CD4-positive, alpha-beta memory T cell (primary cell): Measurements from ENCODE around the gene PYY. TPM values are rescaled to one million over a fixed set of nuclear protein-coding genes. Genes with fewer than 3 reads are reported as not detected.
A peak's percentile ranks its signal among the peaks of the same experiment; 100 is the strongest.

Experiments
- CTCF ChIA-PET: fragments of 350-600 bp; sonication (Branson Sonifier 250); formaldehyde crosslinking; loops from one replicate; lab custom pipeline; 2021; ENCODE audit warnings: inconsistent platforms; ENCODE audit not compliant: partially characterized antibody; lab: Charles Lee
- POLR2A ChIA-PET: fragments of 350-600 bp; sonication (Branson Sonifier 250); formaldehyde crosslinking; loops from one replicate; lab custom pipeline; 2021; ENCODE audit not compliant: partially characterized antibody; lab: Charles Lee
- DNase-seq, 5 donors: peaks; one replicate each; pipeline versions ENCODE4 v3.0.0 to v3.0.0-alpha.2; 2020 to 2022; ENCODE audit warnings: mixed read lengths in 1 of 5
- H3K27ac ChIP-seq: one replicate; pipeline ENCODE4 v1.7.0; 2013; ENCODE audit warnings: low read depth, low read length
- H3K27me3 ChIP-seq: 2 replicates; pipeline ENCODE4 v1.7.0; 2013; ENCODE audit warnings: mild to moderate bottlenecking, low read length, moderate library complexity; ENCODE audit not compliant: insufficient read depth
- H3K36me3 ChIP-seq: 2 replicates; pipeline ENCODE4 v1.7.0; 2013; ENCODE audit warnings: mild to moderate bottlenecking, low read length, moderate library complexity; ENCODE audit not compliant: insufficient read depth
- H3K4me1 ChIP-seq: 2 replicates; pipeline ENCODE4 v1.7.0; 2013; ENCODE audit warnings: mild to moderate bottlenecking, low read length, moderate library complexity; ENCODE audit not compliant: insufficient read depth
- H3K4me3 ChIP-seq, 2 donors: one replicate each; pipeline ENCODE4 v1.7.0; 2013; ENCODE audit warnings: low read length in 2 of 2, mild to moderate bottlenecking in 1 of 2
- H3K9me3 ChIP-seq, 2 donors: one replicate each; pipeline ENCODE4 v1.7.0; 2013; ENCODE audit warnings: low read length in 2 of 2, control low read depth in 1 of 2; ENCODE audit not compliant: control insufficient read depth in 1 of 2
- H3K27ac Mint-ChIP-seq, 7 donors: one replicate each; pipeline ENCODE4 v1.8.0; 2020 to 2021; ENCODE audit warnings: mixed read lengths in 7 of 7, mild to moderate bottlenecking in 6 of 7, inconsistent platforms in 3 of 7, moderate library complexity in 3 of 7
- H3K27me3 Mint-ChIP-seq, 2 donors: one replicate each; pipeline ENCODE4 v1.8.0; 2020 to 2021; ENCODE audit warnings: mixed read lengths in 2 of 2
- H3K36me3 Mint-ChIP-seq, 2 donors: one replicate each; pipeline ENCODE4 v1.8.0; 2020 to 2021; ENCODE audit warnings: mixed read lengths in 2 of 2, inconsistent platforms in 1 of 2, mild to moderate bottlenecking in 1 of 2
- H3K4me1 Mint-ChIP-seq, 4 donors: one replicate each; pipeline ENCODE4 v1.8.0; 2020 to 2021; ENCODE audit warnings: mixed read lengths in 4 of 4, mild to moderate bottlenecking in 1 of 4
- H3K4me3 Mint-ChIP-seq, 8 donors: one replicate each; pipeline ENCODE4 v1.8.0; 2020 to 2021; ENCODE audit warnings: mixed read lengths in 8 of 8, mild to moderate bottlenecking in 7 of 8, moderate library complexity in 6 of 8, inconsistent platforms in 3 of 8
- H3K9me3 Mint-ChIP-seq, 8 donors: one replicate each; pipeline ENCODE4 v1.8.0; 2020 to 2021; ENCODE audit warnings: mixed read lengths in 8 of 8, mild to moderate bottlenecking in 5 of 8, inconsistent platforms in 3 of 8, moderate library complexity in 1 of 8
- intact Hi-C: fragments of 100-400 bp; cut with micrococcal nuclease; formaldehyde crosslinking; loops from one replicate; pipeline ENCODE4 v1.15.1; 2023
- polyA plus RNA-seq, 2 donors: library from polyadenylated mRNA; unstranded; fragments of 300-500 nt; fragmentation: Illumina TruSeq; gene quantifications; one replicate each; pipeline ENCODE4 v1.2.3, GENCODE V29; 2021
- total RNA-seq, 2 experiments: library from RNA; stranded (reverse); gene quantifications; one replicate each; pipeline ENCODE4 v1.2.3, GENCODE V29; 2021

Gene PYY
- total RNA-seq (not detected), polyA plus RNA-seq (not detected)

DNA sequence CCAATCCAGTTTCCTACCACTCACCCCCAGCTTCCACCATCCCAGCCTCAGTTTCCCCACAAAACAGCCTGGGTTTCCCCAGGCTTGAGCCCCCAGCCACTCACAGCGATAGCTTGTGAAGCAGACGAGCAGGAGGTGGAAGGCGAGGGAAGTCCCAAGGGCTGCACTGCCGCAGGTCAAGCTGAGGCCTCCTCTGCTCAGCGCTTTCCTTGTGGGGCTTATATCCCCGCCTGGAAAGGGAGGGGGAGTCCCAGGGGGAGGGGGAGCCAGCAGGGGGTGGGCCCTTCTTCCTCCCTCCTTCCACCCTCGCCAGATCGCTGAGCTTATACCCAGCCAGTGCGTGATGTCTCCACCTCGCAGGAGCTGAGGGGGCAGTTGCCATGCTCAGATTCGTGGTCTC is at the start of gene PYY:
PYY (minus strand) TSS at position 195 of the 400 bp plus-strand sequence. CDS start 457 bp downstream, outside the sequence.
- peaks cover 27 to 38% of the 10 kb centered on the region in 2 donors for H3K27me3 Mint-ChIP-seq
- H3K9me3 Mint-ChIP-seq, result peaks cover 0 to 2% (median 0%) of the 10 kb centered on the region in 8 donors
- H3K27ac ChIP-seq, result no peak within 1 kb of the TSS
- no peak for DNase-seq
- peaks cover 6% of the 10 kb centered on the region for H3K27me3 ChIP-seq
- H3K36me3 Mint-ChIP-seq, result no peaks in the 10 kb centered on the region
- H3K36me3 ChIP-seq, result no peaks in the 10 kb centered on the region
- no peak within 1 kb of the TSS for H3K27ac Mint-ChIP-seq
- H3K4me3 Mint-ChIP-seq, result peak within 1 kb of the TSS in 4 of 8 donors; percentile 17 to 48 (median 44)
- intact Hi-C loops, result no loop called here
- peaks cover 9% of the 10 kb centered on the region for H3K4me1 ChIP-seq
- no peaks in the 10 kb centered on the region for H3K9me3 ChIP-seq
- CTCF ChIA-PET, result no interaction called here
- peaks cover 0 to 8% (median 3%) of the 10 kb centered on the region in 4 donors for H3K4me1 Mint-ChIP-seq
- H3K4me3 ChIP-seq, result no peak within 1 kb of the TSS
- POLR2A ChIA-PET, result no interaction called here

DNA sequence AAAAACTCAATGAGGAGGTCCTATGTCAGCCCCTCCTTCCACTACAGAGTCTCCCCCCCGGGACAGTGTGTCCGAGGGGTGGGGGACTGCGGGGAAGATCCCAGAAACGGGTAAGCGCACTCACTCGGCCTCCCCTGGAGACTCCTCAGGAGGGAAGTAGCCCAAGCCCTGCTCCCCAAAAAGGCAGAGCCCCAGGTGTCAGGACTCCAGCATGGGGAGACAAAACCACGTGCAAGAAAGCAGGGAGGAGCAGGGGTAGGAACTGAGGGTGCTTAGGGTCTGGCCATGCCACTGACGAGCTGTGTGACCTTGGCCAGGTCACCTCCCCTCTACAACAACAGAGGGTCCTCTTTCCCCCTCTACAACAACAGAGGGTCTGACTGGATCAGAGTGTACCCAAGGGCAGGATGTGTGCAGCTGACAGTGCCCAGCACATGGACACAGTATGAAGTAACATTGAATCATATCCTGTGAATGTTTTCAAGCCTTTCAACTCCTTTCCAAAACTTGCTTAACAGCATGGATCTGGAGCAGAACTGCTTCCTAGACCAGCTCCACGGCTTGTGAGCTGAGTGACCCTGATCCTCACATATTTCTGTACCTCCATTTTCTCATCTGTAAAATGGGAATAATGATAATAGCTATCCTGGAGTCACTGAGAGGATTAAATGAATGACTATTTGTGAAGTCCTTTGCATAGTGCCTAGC is 48.6 kb upstream of the PYY start:
- Mint-ChIP-seq H3K36me3 (peaks cover 0 to 2% of the 10 kb centered on the region in 2 donors), H3K9me3 (no peaks in the 10 kb centered on the region), H3K27me3 (peaks cover 0 to 1% of the 10 kb centered on the region in 2 donors), H3K27ac (no peak overlapping the region), H3K4me1 (peaks cover 0 to 15% (median 10%) of the 10 kb centered on the region in 4 donors), H3K4me3 (no peak overlapping the region)
- DNase-seq, result no peak
- Histone ChIP-seq H3K4me1 (peaks cover 19% of the 10 kb centered on the region), H3K27ac (no peak overlapping the region), H3K36me3 (no peaks in the 10 kb centered on the region), H3K4me3 (no peak overlapping the region), H3K9me3 (no peaks in the 10 kb centered on the region), H3K27me3 (no peaks in the 10 kb centered on the region)
- POLR2A ChIA-PET, result no interaction called here
- CTCF ChIA-PET, result interaction anchor here (1.1 kb wide), 2 partner anchors 8 to 21 kb away, joined by 3 read pairs; no protein-coding TSS in a partner anchor
- intact Hi-C loops, result no loop called here

DNA sequence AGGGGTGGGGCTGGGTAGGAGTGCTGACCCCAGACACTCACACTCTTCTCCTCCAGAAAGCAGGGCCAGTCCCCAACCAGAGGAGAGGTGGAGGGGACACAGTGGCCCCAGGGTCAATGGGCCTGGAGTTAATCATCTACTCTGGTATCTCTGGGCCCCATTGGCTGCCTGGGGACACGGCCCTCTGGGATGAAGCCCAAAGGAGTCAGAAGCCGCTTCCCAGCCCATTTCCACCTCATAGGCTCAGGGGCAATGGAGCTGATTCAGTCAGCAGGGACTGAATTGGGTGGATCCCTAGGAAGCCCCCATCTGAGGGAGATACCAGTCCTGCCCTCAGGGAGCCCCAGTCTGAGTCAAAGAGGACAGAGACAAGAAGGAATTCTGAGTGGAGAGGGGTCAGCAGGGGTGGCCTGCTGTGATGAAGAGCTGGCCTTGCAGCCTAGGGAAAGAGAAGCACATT is 47.8 kb upstream of the PYY start:
- Histone ChIP-seq H3K9me3 (no peaks in the 10 kb centered on the region), H3K4me1 (peaks cover 15% of the 10 kb centered on the region), H3K27me3 (no peaks in the 10 kb centered on the region), H3K27ac (no peak overlapping the region), H3K4me3 (no peak overlapping the region), H3K36me3 (no peaks in the 10 kb centered on the region)
- peak overlapping the region in 1 of 8 donors; percentile 20 for H3K4me3 Mint-ChIP-seq
- H3K27me3 Mint-ChIP-seq, result no peaks in the 10 kb centered on the region
- intact Hi-C loops, result no loop called here
- CTCF ChIA-PET, result no interaction called here
- POLR2A ChIA-PET, result no interaction called here
- no peak for DNase-seq
- H3K9me3 Mint-ChIP-seq, result no peaks in the 10 kb centered on the region
- no peaks in the 10 kb centered on the region for H3K36me3 Mint-ChIP-seq
- H3K27ac Mint-ChIP-seq, result peak overlapping the region in 2 of 7 donors; percentile 15 to 80
- peaks cover 0 to 12% (median 7%) of the 10 kb centered on the region in 4 donors for H3K4me1 Mint-ChIP-seq

DNA sequence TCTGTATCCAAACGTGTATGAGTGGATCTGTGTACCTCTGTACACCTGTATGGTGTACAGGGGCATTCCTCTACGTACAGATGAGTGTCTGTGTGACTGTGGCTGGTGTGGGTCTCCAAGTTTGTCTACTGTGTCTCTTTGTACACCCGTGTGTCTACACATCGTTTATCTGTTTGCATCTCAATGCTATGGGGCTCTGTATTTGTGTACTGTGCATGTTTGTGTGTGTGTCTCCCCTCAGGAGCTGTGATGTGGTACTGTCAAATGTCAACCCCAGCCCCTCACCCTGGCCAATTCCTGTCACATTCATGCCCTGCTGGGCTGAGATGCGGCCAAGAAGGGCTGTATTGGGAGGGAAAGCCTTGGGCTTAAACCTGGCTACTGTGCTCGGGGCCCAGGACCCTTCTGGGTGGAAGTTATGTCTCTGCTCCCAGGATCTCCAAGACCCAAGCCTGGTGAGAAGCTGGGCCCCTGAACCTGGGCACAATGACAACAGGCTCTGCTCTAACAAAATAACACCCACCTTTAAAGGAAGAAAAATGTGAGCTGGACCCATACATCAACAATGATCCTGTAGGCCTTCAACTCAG is 47.2 kb upstream of the PYY start:
- no peak overlapping the region for H3K27ac ChIP-seq
- peaks cover 10% of the 10 kb centered on the region for H3K4me1 ChIP-seq
- no peaks in the 10 kb centered on the region for H3K9me3 ChIP-seq
- no peaks in the 10 kb centered on the region for H3K36me3 Mint-ChIP-seq
- no peak overlapping the region for H3K27ac Mint-ChIP-seq
- peaks cover 2% of the 10 kb centered on the region in 2 donors for H3K27me3 Mint-ChIP-seq
- H3K4me1 Mint-ChIP-seq, result peaks cover 0 to 7% (median 1%) of the 10 kb centered on the region in 4 donors
- no peak overlapping the region for H3K4me3 Mint-ChIP-seq
- H3K4me3 ChIP-seq, result no peak overlapping the region
- H3K27me3 ChIP-seq, result no peaks in the 10 kb centered on the region
- H3K36me3 ChIP-seq, result no peaks in the 10 kb centered on the region
- no peak for DNase-seq
- POLR2A ChIA-PET, result no interaction called here
- intact Hi-C loops, result no loop called here
- H3K9me3 Mint-ChIP-seq, result no peaks in the 10 kb centered on the region
- CTCF ChIA-PET, result no interaction called here

DNA sequence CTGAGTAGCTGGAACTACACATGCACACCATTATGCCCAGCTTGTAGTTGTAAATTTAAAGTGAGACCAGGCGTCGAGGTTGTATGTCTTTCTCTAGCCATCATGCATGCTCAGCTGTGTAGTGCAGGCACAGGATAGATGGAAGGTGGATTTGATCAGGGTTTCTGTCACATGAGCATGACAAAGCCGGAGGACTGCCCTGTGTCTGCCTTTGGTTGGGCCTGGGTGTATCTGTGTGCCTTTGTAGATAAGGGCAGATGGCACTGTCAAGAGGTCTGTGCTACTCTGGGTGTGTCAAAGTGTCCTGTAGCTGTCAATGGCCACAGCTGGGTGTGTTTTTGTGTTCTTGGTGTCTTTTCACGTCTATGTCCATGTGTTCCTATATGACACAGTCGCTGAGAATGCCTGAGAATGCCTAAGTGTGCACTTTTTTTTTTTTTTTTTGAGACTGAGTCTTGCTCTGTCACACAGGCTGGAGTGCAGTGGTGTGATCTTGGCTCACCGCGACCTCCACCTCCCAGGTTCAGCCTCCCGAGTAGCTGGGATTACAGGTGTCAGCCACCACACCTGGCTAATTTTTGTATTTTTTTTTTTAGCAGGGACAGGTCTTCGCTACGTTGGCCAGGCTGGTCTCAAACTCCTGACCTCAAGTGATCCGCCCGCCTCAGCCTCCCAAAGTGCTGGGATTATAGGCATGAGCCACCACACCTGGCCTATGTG is 46.6 kb upstream of the PYY start:
- intact Hi-C loops, result no loop called here
- H3K27ac Mint-ChIP-seq, result no peak overlapping the region
- CTCF ChIA-PET, result no interaction called here

DNA sequence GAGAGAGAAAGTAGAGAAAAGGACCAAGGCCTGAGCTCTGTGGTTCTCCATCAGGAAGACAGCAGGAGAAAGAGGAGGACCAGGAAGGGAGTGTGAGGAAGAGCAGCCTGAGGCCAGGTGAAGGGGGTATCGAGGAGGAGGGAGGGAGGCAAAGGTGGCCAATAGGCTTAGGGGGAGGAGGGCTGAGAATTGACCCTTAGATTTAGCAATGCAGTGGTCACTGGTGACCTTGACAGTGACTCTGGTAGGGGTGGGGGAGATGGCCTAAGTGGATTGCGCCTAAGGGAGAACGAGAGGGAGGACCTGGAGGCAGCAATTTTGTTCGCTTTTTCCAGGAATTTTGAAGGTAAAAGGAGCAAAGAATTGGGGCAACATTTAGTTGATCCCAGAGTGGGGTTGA is 45.3 kb upstream of the PYY start:
- H3K4me3 ChIP-seq, result no peak overlapping the region
- H3K27me3 ChIP-seq, result peaks cover 3% of the 10 kb centered on the region
- Mint-ChIP-seq H3K4me1 (peaks cover 0 to 3% (median under 1%) of the 10 kb centered on the region in 4 donors), H3K9me3 (no peaks in the 10 kb centered on the region), H3K36me3 (no peaks in the 10 kb centered on the region), H3K4me3 (no peak overlapping the region), H3K27me3 (peaks cover 8 to 9% of the 10 kb centered on the region in 2 donors), H3K27ac (peak overlapping the region in 1 of 7 donors; percentile 81)
- intact Hi-C loops, result no loop called here
- no peaks in the 10 kb centered on the region for H3K36me3 ChIP-seq
- H3K9me3 ChIP-seq, result no peaks in the 10 kb centered on the region
- H3K4me1 ChIP-seq, result peaks cover 10% of the 10 kb centered on the region
- no peak for DNase-seq
- ChIA-PET CTCF (interaction anchor here (1.5 kb wide), 1 partner anchor 55 kb away, joined by 4 read pairs; no protein-coding TSS in a partner anchor), POLR2A (no interaction called here)
- H3K27ac ChIP-seq, result no peak overlapping the region

More for the DNA sequence above, 46.6 kb upstream of the PYY start:
- no peak for DNase-seq
- Mint-ChIP-seq H3K27me3 (peaks cover 3 to 4% of the 10 kb centered on the region in 2 donors), H3K4me1 (peaks cover 0 to 3% (median 0%) of the 10 kb centered on the region in 4 donors), H3K36me3 (no peaks in the 10 kb centered on the region), H3K9me3 (no peaks in the 10 kb centered on the region), H3K4me3 (no peak overlapping the region)
- no peaks in the 10 kb centered on the region for H3K9me3 ChIP-seq
- H3K4me1 ChIP-seq, result peaks cover 6% of the 10 kb centered on the region
- POLR2A ChIA-PET, result no interaction called here
- H3K27ac ChIP-seq, result no peak overlapping the region
- no peaks in the 10 kb centered on the region for H3K36me3 ChIP-seq
- no peaks in the 10 kb centered on the region for H3K27me3 ChIP-seq
- H3K4me3 ChIP-seq, result no peak overlapping the region

DNA sequence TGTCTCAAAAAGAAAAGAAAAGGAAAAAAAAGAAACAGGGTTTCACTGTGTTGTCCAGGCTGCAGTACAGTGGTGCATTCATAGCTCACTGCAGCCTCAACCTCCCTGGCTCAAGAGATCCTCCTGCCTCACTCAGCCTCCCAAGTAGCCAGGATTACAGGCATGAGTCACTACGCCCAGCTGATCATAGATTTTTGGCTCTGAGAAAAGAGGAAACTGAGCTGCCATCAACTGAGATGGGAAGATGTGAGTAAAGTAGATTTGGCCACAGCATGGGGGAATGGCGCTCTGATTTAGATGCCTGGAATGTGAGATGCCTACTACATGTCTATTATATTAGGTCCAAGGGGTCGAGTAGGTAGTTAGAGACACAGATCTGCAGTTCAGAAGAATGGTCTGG is 44.8 kb upstream of the PYY start:
- ChIA-PET CTCF (interaction anchor here (1.5 kb wide), 1 partner anchor 54 kb away, joined by 4 read pairs; no protein-coding TSS in a partner anchor), POLR2A (no interaction called here)
- Mint-ChIP-seq H3K36me3 (no peaks in the 10 kb centered on the region), H3K9me3 (no peaks in the 10 kb centered on the region), H3K4me1 (peaks cover 0 to 3% (median under 1%) of the 10 kb centered on the region in 4 donors), H3K27me3 (peaks cover 8 to 9% of the 10 kb centered on the region in 2 donors), H3K4me3 (no peak overlapping the region), H3K27ac (no peak overlapping the region)
- Histone ChIP-seq H3K4me3 (no peak overlapping the region), H3K9me3 (no peaks in the 10 kb centered on the region), H3K36me3 (no peaks in the 10 kb centered on the region), H3K27ac (no peak overlapping the region), H3K27me3 (peaks cover 3% of the 10 kb centered on the region), H3K4me1 (peaks cover 10% of the 10 kb centered on the region)
- intact Hi-C loops, result no loop called here
- no peak for DNase-seq
